ENCODE measurements around the gene MYL5. TPM values are rescaled to one million over a fixed set of nuclear protein-coding genes. Genes with fewer than 3 reads are reported as not detected.

MYL5 gene
- total RNA-seq, 1 experiment from 2014 or later, result 17.1 TPM

DNA sequence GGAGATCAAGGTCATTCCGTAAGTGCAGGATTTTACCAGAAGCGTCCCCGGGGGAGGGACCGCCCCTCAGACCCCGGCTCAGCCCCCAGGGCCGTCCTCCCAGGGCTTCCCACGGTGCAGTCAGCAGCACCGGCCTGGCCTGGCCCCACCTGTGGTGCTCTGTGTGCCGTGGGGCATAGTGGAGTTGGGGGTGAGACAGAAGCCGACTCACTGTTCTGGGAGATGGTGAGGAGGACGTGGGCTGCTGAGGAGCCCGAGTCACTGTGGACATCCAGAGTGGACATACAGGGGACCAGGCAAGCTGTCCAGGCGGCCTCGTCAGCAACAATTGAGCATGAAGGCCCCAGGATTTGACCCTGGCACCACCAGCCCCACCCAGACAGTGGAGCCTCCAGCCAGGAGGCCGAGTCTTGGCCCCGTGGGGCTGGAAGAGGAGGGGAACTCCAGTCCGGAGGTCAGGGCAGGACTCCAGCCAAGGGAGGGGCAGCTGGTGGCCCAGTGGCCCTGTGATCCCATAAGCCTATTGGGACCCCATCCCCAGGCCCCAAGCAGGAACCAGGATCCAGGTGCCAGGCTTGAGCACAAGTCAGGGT lies 19.4 kb upstream of the MYL5 start:
- BruUV-seq (replicated peaks), result no TSS peak
- Mint-ChIP-seq H3K4me3 (ENCODE audit: unreplicated experiment) (no peak overlapping the region), H3K4me1 (ENCODE audit: low read depth, unreplicated experiment) (no peaks in the 10 kb centered on the region), H3K9me3 (ENCODE audit: unreplicated experiment) (no peaks in the 10 kb centered on the region), H3K27me3 (ENCODE audit: insufficient read depth, unreplicated experiment) (no peaks in the 10 kb centered on the region), H3K36me3 (ENCODE audit: insufficient read depth, unreplicated experiment) (no peaks in the 10 kb centered on the region), H3K27ac (ENCODE audit: unreplicated experiment) (no peak overlapping the region)
- Histone ChIP-seq H3K9me3 (no peaks in the 10 kb centered on the region; the same call in 1 of the 2 replicates), H3K4me1 (no peaks in the 10 kb centered on the region), H3K27me3 (replicated peaks; ENCODE audit: control insufficient read depth, insufficient read depth, low read length) (no peaks in the 10 kb centered on the region), H3K36me3 (ENCODE audit: control insufficient read depth, insufficient read depth, low read length) (no peaks in the 10 kb centered on the region), H3K4me3 (ENCODE audit: low read depth, low read length) (no peak overlapping the region)
- no peak for DNase-seq
- ChIA-PET CTCF (no interaction called here), POLR2A (no interaction called here)
- intact Hi-C loops (cut with micrococcal nuclease; ENCODE audit: unreplicated experiment), result no loop called here
- no peak for TF ChIP-seq CTCF (IDR thresholded peaks at IDR 0.05; ENCODE audit: insufficient read depth in 1 of 2, low read depth in 1 of 2, low read length in 1 of 2, severe bottlenecking in 1 of 2, unreplicated experiment in 1 of 2)

DNA sequence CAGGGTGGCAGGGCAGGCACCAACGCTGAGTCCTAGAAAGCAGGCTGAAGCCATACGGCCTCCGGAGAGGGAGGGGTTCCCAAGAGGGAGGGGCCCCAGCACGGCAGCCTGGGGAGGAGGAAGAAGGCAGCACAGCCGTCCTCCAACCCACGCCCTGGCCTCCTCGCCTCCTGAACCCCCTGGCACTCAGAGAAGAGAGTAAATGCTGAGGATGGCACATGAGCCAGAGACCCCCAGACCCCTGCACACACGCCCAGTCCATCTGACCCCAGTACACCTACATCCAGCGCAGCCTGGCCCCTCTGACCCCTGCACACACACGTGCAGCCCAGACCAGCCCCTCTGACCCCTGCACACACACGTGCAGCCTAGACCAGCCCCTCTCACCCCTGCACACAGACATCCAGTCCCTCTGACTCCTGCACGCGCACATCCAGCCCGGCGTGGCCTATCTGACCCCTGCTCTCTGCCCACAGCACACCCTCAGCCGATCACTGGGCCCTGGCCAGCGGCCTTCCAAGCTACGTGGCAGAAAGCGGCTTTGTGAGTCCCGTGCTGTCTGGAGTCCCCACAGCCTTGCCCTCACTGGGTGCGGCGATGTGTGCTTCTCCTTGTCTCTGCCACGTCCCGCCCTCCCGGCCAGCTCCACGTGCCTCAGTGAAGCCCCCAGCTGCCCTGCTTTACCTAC lies 18.7 kb upstream of the MYL5 start:
- intact Hi-C loops (cut with micrococcal nuclease; ENCODE audit: unreplicated experiment), result no loop called here
- H3K9me3 Mint-ChIP-seq (ENCODE audit: unreplicated experiment), result peaks cover 4% of the 10 kb centered on the region
- Histone ChIP-seq H3K36me3 (ENCODE audit: control insufficient read depth, insufficient read depth, low read length) (no peaks in the 10 kb centered on the region), H3K4me1 (no peaks in the 10 kb centered on the region), H3K4me3 (ENCODE audit: low read depth, low read length) (no peak overlapping the region), H3K27me3 (replicated peaks; ENCODE audit: control insufficient read depth, insufficient read depth, low read length) (no peaks in the 10 kb centered on the region), H3K9me3 (no peaks in the 10 kb centered on the region; the same call in 1 of the 2 replicates)
- TF ChIP-seq CTCF (IDR thresholded peaks at IDR 0.05; ENCODE audit: insufficient read depth in 1 of 2, low read depth in 1 of 2, low read length in 1 of 2, severe bottlenecking in 1 of 2, unreplicated experiment in 1 of 2), result no peak
- POLR2A ChIA-PET, result no interaction called here
- no peaks in the 10 kb centered on the region for H3K4me1 Mint-ChIP-seq (ENCODE audit: low read depth, unreplicated experiment)
- H3K27me3 Mint-ChIP-seq (ENCODE audit: insufficient read depth, unreplicated experiment), result no peaks in the 10 kb centered on the region
- no peaks in the 10 kb centered on the region for H3K36me3 Mint-ChIP-seq (ENCODE audit: insufficient read depth, unreplicated experiment)
- no peak overlapping the region for H3K27ac Mint-ChIP-seq (ENCODE audit: unreplicated experiment)
- no peak for DNase-seq
- no TSS peak for BruUV-seq (replicated peaks)
- CTCF ChIA-PET, result no interaction called here
- no peak overlapping the region for H3K4me3 Mint-ChIP-seq (ENCODE audit: unreplicated experiment)

DNA sequence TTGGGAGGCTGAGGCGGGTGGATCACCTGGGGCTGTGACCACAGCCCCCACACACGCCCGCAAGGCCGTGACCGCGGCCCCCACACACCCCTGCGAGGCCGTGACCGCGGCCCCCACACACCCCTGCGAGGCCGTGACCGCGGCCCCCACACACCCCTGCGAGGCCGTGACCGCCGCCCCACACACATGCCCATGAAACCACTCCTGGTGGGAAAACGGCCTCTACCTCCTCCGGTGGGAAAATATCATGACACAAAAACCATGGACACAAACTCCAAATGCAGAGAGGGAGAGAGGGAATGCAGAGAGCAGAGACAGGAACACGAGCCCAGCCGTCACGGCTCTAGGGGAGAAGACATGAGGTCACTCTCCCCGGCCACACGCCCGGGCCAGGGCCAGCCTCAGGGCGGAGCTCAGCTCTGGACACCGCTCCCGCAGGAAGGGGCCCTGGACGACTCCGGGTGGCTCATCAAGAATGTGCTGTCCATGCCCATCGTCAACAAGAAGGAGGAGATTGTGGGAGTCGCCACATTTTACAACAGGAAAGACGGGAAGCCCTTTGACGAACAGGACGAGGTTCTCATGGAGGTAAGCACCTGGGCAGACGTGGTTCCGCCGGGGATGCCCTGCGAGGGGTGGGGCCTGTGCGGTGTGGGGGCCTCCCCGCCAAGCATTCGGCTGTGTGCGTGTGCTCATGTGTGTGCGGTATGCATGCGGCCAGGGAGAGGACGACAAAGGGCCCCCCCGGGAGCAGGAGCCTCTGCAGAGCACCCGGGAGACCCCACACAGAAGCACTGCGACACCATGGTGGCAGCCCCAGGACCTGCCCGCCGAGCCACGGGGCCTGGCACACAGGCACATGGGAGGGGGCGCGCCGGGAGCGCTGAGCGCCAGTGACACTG lies 17.7 kb upstream of the MYL5 start:
- ChIA-PET POLR2A (no interaction called here), CTCF (no interaction called here)
- Histone ChIP-seq H3K4me3 (ENCODE audit: low read depth, low read length) (no peak overlapping the region), H3K9me3 (no peaks in the 10 kb centered on the region; the same call in 1 of the 2 replicates), H3K4me1 (no peaks in the 10 kb centered on the region), H3K36me3 (ENCODE audit: control insufficient read depth, insufficient read depth, low read length) (no peaks in the 10 kb centered on the region), H3K27me3 (replicated peaks; ENCODE audit: control insufficient read depth, insufficient read depth, low read length) (no peaks in the 10 kb centered on the region)
- BruUV-seq (replicated peaks), result no TSS peak
- TF ChIP-seq CTCF (IDR thresholded peaks at IDR 0.05; ENCODE audit: insufficient read depth in 1 of 2, low read depth in 1 of 2, low read length in 1 of 2, severe bottlenecking in 1 of 2, unreplicated experiment in 1 of 2), result no peak
- Mint-ChIP-seq H3K27ac (ENCODE audit: unreplicated experiment) (no peak overlapping the region), H3K9me3 (ENCODE audit: unreplicated experiment) (peaks cover 12% of the 10 kb centered on the region), H3K27me3 (ENCODE audit: insufficient read depth, unreplicated experiment) (no peaks in the 10 kb centered on the region), H3K4me3 (ENCODE audit: unreplicated experiment) (no peak overlapping the region), H3K4me1 (ENCODE audit: low read depth, unreplicated experiment) (no peaks in the 10 kb centered on the region), H3K36me3 (ENCODE audit: insufficient read depth, unreplicated experiment) (no peaks in the 10 kb centered on the region)
- intact Hi-C loops (cut with micrococcal nuclease; ENCODE audit: unreplicated experiment), result no loop called here
- no peak for DNase-seq

Data from Caco-2 (cell line).